ENCODE data around the gene SNAPC5. TPM values are rescaled to one million over a fixed set of nuclear protein-coding genes. Genes with fewer than 3 reads are reported as not detected.

Gene SNAPC5, protein sequence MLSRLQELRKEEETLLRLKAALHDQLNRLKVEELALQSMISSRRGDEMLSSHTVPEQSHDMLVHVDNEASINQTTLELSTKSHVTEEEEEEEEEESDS
- 10 to 100 TPM; 16.7 to 17.2 TPM for total RNA-seq

DNA sequence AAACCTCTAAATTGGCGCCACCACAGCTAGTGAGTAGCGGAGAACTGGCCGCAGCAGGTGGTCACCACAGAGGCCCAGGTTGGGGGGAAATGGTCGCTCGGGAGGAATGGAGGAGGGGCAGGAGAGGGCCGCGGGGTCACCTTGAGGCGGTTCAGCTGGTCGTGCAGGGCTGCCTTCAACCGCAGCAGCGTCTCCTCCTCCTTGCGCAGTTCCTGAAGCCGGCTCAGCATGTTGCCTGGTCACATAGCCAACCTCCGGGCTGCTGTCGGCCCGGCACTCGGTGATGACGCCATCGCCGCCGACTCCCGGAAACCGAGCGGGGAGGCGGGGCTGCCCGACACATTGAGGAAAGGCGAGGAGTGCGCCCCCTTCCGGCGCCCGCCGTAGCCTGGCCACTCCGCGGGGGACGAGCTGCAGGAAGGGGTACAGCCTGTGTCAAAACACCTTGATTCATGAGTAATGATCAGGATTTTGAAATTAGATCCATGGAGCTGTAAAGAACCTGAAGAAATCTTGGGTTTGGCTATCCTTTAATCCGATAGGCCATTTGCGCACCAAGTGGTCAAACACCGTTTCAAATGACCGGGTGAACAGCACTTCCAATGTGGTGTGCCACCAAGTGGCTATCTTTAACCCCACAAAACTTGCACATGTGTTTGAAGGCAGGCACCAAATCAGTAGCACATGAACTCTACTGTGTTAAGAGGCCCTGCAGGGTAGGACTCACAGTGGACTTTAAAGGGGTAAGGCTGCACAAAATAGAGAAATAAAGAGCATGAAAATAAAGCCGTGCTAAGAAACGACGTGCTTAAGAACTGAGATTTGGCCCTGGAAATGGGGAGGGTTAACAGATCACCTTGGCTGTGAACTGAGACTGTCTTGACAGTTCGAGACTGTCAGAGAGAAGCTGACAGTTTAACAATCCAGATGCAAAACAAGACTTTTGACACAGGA is at the start of gene SNAPC5:
SNAPC5 (minus strand) TSS at position 261 of the 954 bp plus-strand sequence; CDS start at position 230, 31 bp downstream.
- no peaks in the 10 kb centered on the region for H3K27me3 Mint-ChIP-seq
- CTCF ChIA-PET: interaction anchor here (0.6 to 6.1 kb wide), 31 partner anchors 9 to 1348 kb away, joined by 3 to 127 read pairs (median 4); partner anchors contain the start of genes DIS3L, MAP2K1, TIPIN and ZWILCH
- H3K9me3 Mint-ChIP-seq: no peaks in the 10 kb centered on the region
- H3K27ac Mint-ChIP-seq: peak within 1 kb of the TSS; percentile 88
- POLR2A ChIA-PET: interaction anchor here (0.6 to 6.1 kb wide), 17 partner anchors 8 to 981 kb away, joined by 3 to 110 read pairs (median 6); partner anchors contain the start of genes DIS3L, MAP2K1, TIPIN and ZWILCH
- H3K36me3 Mint-ChIP-seq (ENCODE audit: low read depth): peaks cover 82% of the 10 kb centered on the region
- DNase-seq: peak; percentile 98
- H3K4me3 Mint-ChIP-seq: peak within 1 kb of the TSS; percentile 91
- peaks cover 70% of the 10 kb centered on the region for H3K4me1 Mint-ChIP-seq

DNA sequence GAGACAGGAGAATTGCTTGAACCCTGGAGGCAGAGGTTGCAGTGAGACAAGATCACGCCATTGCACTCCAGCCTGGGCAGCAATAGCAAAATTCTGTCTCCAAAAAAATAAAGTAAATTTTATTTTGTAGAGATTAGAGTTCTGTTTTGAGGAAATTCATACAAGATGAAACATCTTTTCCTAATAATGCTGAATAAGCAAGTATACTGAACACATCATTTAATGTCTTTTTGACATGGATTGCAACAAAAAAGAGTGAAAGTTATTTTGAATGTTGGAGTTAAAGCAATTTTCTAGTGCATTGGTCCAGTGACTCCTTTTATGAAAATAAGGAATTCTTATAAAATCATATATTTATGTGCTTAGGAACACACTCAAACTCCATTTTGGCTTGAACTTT is 47.7 kb upstream of the SNAPC5 start:
- Mint-ChIP-seq H3K27me3 (no peaks in the 10 kb centered on the region), H3K9me3 (no peaks in the 10 kb centered on the region), H3K4me3 (no peak overlapping the region), H3K36me3 (ENCODE audit: low read depth) (peaks cover 28% of the 10 kb centered on the region), H3K27ac (no peak overlapping the region), H3K4me1 (no peaks in the 10 kb centered on the region)
- ChIA-PET POLR2A (no interaction called here), CTCF (no interaction called here)
- no peak for DNase-seq

DNA sequence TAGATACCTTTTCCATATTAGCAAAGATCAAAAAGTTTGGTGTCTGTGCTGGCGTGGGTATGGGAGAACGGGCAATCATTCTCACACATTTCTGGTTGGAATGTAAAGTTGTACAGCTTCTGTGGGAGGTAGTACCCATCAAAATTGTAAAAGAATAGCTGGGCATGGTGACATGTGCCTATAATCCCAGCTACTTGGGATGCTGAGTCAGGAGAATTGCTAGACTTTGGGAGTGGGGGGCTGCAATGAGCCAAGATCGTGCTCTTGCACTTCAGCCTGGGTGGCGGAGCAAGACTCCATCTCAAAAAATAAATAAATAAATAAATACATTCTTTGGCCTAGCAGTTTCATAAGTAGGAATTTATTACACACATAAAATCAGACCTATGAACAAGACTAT is 45.3 kb upstream of the SNAPC5 start:
- H3K36me3 Mint-ChIP-seq (ENCODE audit: low read depth): peaks cover 38% of the 10 kb centered on the region
- ChIA-PET CTCF (interaction anchor here (1.2 kb wide), 1 partner anchor 19 kb away, joined by 3 read pairs; no protein-coding TSS in a partner anchor), POLR2A (interaction anchor here (0.7 kb wide), 1 partner anchor 18 kb away, joined by 3 read pairs; no protein-coding TSS in a partner anchor)
- H3K9me3 Mint-ChIP-seq: no peaks in the 10 kb centered on the region
- H3K27ac Mint-ChIP-seq: no peak overlapping the region
- DNase-seq: no peak
- H3K27me3 Mint-ChIP-seq: no peaks in the 10 kb centered on the region
- no peaks in the 10 kb centered on the region for H3K4me1 Mint-ChIP-seq
- no peak overlapping the region for H3K4me3 Mint-ChIP-seq

DNA sequence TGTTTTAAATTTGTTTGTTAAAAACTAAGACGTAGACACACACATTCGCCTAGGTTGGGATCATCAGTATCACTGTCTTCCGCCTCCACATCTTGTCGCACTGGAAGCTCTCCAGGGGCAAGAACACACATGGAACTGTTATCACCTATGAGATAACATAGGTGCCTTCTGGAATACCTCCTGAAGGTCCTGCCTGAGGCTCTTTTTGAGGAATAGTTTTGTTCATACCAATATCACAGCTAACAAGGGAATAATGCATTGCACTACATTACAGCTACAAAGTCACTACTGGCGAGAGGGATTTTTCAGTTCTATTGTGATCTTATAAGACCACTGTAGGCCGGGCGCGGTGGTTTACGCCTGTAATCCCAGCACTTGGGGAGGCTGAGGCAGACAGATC is 37.5 kb upstream of the SNAPC5 start:
- no peak for DNase-seq
- ChIA-PET POLR2A (no interaction called here), CTCF (interaction anchor here (1.0 kb wide), 1 partner anchor 22 kb away, joined by 3 read pairs; no protein-coding TSS in a partner anchor)
- Mint-ChIP-seq H3K27me3 (no peaks in the 10 kb centered on the region), H3K9me3 (no peaks in the 10 kb centered on the region), H3K36me3 (ENCODE audit: low read depth) (peaks cover 41% of the 10 kb centered on the region), H3K4me1 (no peaks in the 10 kb centered on the region), H3K4me3 (no peak overlapping the region), H3K27ac (no peak overlapping the region)

DNA sequence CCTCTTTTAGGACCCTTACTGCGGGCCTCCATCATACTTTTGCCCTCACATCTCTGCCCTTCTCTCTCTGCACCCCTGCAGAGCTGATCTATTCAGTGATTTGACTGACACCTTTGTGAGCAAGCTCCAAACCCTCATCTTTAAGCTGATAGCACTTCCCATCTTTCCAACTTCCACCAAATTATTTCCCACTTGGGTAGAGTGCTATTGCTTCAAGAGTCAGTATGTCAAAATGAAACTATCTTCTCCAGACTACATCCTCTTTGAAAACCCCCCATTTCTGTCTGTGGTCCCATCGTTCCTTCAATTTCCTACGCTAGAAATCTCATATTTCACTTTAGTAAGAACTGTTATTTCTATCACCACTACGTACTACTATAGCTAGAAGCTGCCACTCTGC is 27.3 kb upstream of the SNAPC5 start:
- peaks cover 9% of the 10 kb centered on the region for H3K4me1 Mint-ChIP-seq
- H3K27me3 Mint-ChIP-seq: no peaks in the 10 kb centered on the region
- DNase-seq: no peak
- H3K36me3 Mint-ChIP-seq (ENCODE audit: low read depth): peaks cover 46% of the 10 kb centered on the region
- H3K27ac Mint-ChIP-seq: no peak overlapping the region
- H3K4me3 Mint-ChIP-seq: no peak overlapping the region
- ChIA-PET CTCF (interaction anchor here (1.0 kb wide), 1 partner anchor 18 kb away, joined by 3 read pairs; no protein-coding TSS in a partner anchor), POLR2A (no interaction called here)
- H3K9me3 Mint-ChIP-seq: no peaks in the 10 kb centered on the region

DNA sequence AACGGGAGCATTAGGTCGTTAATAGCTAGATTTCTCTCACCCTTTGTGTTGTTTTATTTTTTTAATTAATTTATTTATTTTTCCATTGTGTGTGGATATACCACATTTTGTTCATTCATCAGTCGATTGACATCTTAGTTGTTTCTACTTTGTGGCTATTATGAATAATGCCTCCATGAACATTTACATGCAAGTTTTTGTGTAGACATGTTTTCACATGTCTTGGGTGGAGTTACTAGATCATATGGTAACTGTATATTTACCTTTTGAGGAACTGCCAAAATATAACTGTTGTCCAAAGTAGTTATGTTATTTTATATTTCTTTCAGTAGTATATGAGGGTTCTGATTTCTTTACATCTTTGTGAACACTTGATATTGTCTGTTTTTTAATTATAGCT is 26.4 kb upstream of the SNAPC5 start:
- Mint-ChIP-seq H3K36me3 (ENCODE audit: low read depth) (peaks cover 41% of the 10 kb centered on the region), H3K9me3 (no peaks in the 10 kb centered on the region), H3K4me1 (peaks cover 9% of the 10 kb centered on the region), H3K27me3 (no peaks in the 10 kb centered on the region), H3K4me3 (no peak overlapping the region), H3K27ac (no peak overlapping the region)
- CTCF ChIA-PET: interaction anchor here (1.0 kb wide), 1 partner anchor 19 kb away, joined by 3 read pairs; no protein-coding TSS in a partner anchor
- DNase-seq: no peak
- POLR2A ChIA-PET: interaction anchor here (0.6 kb wide), 1 partner anchor 1011 kb away, joined by 3 read pairs; no protein-coding TSS in a partner anchor

DNA sequence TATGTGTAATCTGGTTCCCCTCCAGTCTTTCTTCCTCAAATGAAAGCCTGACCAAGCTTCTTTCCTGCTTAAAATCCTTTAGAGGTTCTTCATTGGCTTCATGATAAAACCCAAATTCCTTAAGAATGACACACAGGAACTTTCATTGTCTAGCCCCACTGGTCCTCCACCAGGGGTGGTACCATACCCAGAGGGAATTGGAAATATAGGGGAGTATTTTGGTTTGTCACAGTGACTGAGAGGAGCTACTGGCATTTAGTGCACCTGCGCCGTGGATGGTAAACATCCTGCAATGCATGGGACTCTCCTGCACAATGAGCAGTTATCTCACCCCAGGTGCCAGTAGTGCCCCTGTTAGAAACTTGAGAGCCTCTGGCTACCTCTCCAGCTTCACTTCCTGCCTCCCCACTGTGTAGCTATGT is 18.4 kb upstream of the SNAPC5 start:
- no peak overlapping the region for H3K4me3 Mint-ChIP-seq
- H3K4me1 Mint-ChIP-seq: no peaks in the 10 kb centered on the region
- no peak overlapping the region for H3K27ac Mint-ChIP-seq
- no peaks in the 10 kb centered on the region for H3K9me3 Mint-ChIP-seq
- DNase-seq: no peak
- POLR2A ChIA-PET: no interaction called here
- H3K27me3 Mint-ChIP-seq: no peaks in the 10 kb centered on the region
- CTCF ChIA-PET: no interaction called here
- peaks cover 32% of the 10 kb centered on the region for H3K36me3 Mint-ChIP-seq (ENCODE audit: low read depth)

DNA sequence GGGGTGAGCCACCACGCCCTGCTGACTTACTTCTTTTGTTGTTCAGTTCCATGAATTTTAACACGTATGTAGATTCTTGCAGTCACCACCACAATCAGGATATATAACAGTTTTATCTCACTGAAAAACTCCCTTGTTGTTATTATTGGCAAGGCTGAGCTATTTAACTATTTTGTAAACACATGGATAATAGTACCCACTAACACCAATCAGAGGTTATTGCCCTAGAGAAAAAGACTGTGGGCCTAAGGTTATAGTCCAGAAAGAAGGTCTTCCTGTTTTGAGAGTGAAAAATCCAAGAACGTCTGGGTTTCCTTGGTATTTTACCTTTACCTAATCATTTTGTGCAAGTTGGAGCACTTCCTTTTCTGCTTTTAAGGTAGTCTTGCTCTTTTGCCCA is 17.0 kb upstream of the SNAPC5 start:
- Mint-ChIP-seq H3K4me3 (no peak overlapping the region), H3K36me3 (ENCODE audit: low read depth) (peaks cover 36% of the 10 kb centered on the region), H3K27ac (no peak overlapping the region), H3K27me3 (no peaks in the 10 kb centered on the region), H3K4me1 (no peaks in the 10 kb centered on the region), H3K9me3 (no peaks in the 10 kb centered on the region)
- no peak for DNase-seq
- CTCF ChIA-PET: no interaction called here
- POLR2A ChIA-PET: no interaction called here

DNA sequence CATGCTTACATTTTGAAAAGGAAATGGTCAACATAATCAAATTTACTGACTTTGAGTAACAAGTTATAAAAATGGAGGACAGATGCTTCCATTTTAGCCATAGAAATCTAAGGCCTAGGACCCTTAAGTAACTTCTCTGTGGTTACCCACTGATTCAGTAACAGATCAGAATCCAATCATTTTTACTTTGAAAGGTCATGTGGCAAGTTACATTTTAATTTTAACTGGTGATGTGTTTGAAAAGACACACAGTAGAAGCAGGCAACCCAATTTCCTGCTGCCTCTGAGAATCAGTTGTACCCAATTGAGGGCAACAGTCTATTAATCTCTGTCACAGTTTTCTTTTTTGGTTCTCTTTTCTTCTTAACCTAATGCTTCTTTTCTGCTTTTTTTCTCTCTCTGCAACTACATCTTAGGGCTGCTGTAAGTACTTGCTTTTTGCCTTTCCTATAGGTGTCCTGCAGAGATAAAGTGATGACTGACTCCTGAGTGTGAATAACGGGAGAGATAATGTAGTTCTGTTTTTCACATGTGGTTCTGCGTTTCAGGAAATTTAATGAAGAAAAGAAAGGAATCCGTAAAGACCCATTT is 10.8 kb upstream of the SNAPC5 start:
- Mint-ChIP-seq H3K4me1 (peaks cover 33% of the 10 kb centered on the region), H3K9me3 (no peaks in the 10 kb centered on the region), H3K27ac (peak overlapping the region; percentile 36), H3K27me3 (no peaks in the 10 kb centered on the region), H3K4me3 (no peak overlapping the region), H3K36me3 (ENCODE audit: low read depth) (peaks cover 21% of the 10 kb centered on the region)
- ChIA-PET POLR2A (interaction anchor here (1.2 to 1.3 kb wide), 2 partner anchors 120 to 217 kb away, joined by 3 read pairs; no protein-coding TSS in a partner anchor), CTCF (interaction anchor here (0.7 to 1.8 kb wide), 2 partner anchors 9 to 722 kb away, joined by 3 to 5 read pairs; no protein-coding TSS in a partner anchor)
- DNase-seq: no peak

DNA sequence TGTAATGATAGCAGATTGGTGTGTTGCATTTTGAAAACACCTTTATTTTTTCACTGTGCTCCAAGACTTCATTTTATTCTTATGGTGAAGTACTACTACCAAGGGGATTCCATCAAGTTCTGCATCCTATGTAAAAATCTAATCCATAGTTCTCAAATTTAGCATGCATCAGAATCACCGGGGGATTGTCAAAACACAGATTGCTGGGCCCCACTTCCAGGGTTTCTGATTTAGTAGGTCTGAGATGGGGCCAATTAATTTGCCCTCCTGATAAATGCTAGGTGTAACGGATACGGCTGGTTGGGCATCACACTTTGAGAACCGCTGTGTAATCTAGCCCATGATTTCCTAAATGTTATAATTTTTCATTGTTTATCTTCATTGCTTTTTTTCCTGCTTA is 8.3 kb upstream of the SNAPC5 start:
- ChIA-PET CTCF (interaction anchor here (1.2 to 2.9 kb wide), 3 partner anchors 8 to 211 kb away, joined by 3 to 12 read pairs (median 4); partner anchors contain the start of genes MAP2K1 and SNAPC5), POLR2A (interaction anchor here (0.9 to 3.9 kb wide), 23 partner anchors 7 to 1200 kb away, joined by 3 to 64 read pairs (median 4); partner anchors contain the start of genes DIS3L, INTS14, MAP2K1 and RNU5B-1)
- peaks cover 56% of the 10 kb centered on the region for H3K4me1 Mint-ChIP-seq
- no peaks in the 10 kb centered on the region for H3K27me3 Mint-ChIP-seq
- no peaks in the 10 kb centered on the region for H3K9me3 Mint-ChIP-seq
- H3K27ac Mint-ChIP-seq: peak overlapping the region; percentile 96
- peaks cover 46% of the 10 kb centered on the region for H3K36me3 Mint-ChIP-seq (ENCODE audit: low read depth)
- DNase-seq: no peak
- H3K4me3 Mint-ChIP-seq: peak overlapping the region; percentile 92

DNA sequence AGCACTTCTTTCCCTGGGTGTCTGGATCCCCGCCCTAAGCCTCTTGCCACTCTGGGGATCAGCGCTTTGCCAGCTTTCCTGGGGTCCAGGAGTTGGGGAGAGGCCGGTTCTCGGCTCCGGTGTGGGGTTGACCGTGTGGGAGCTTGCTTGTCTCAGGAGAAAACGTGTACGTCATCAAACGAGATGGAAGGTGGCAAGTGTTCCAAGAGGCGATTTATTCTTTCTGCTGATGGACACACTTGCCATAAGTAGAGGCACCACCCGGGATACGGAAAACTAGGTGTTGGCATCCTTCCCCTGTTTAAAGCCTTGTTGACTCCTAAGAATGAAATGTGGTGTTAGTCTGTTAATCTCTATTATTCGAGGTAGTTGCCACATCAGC is 7.9 kb upstream of the SNAPC5 start:
- peaks cover 46% of the 10 kb centered on the region for H3K36me3 Mint-ChIP-seq (ENCODE audit: low read depth)
- DNase-seq: no peak

More for the DNA sequence above, 7.9 kb upstream of the SNAPC5 start:
- Mint-ChIP-seq H3K9me3 (no peaks in the 10 kb centered on the region), H3K27me3 (no peaks in the 10 kb centered on the region), H3K4me3 (peak overlapping the region; percentile 92), H3K27ac (peak overlapping the region; percentile 96), H3K4me1 (peaks cover 60% of the 10 kb centered on the region)
- CTCF ChIA-PET: interaction anchor here (1.2 to 2.9 kb wide), 3 partner anchors 7 to 211 kb away, joined by 3 to 12 read pairs (median 4); partner anchors contain the start of genes MAP2K1 and SNAPC5
- POLR2A ChIA-PET: interaction anchor here (0.6 to 3.9 kb wide), 33 partner anchors 8 to 1612 kb away, joined by 3 to 64 read pairs (median 4); partner anchors contain the start of genes DIS3L, INTS14, MAP2K1 and RNU5B-1

Measured in activated CD4-positive, alpha-beta memory T cell treated with anti-CD3 and anti-CD28 coated beads, Interleukin-2, amount 10 ng/mL, durations not matched to agents 7 days and 5 days (primary cell).